A673 (cell line): ENCODE results near the gene RPUSD2. TPM values are rescaled to one million over a fixed set of nuclear protein-coding genes. Genes with fewer than 3 reads are reported as not detected.

Source experiments
- BruUV-seq: library from RNA; stranded (reverse); fragments of 400-500 nt; replicated peaks from 2 replicates; lab custom pipeline; 2021; lab: Mats Ljungman, UMichigan
- CTCF ChIA-PET: fragments of 300-600 bp; sonication (Branson Sonifier 250); formaldehyde crosslinking; loops from one replicate; lab custom pipeline; 2022; ENCODE audit warnings: antibody characterized with exemption; lab: Charles Lee
- POLR2A ChIA-PET: fragments of 300-600 bp; sonication (Branson Sonifier 250); formaldehyde crosslinking; loops from one replicate; lab custom pipeline; 2022; ENCODE audit warnings: antibody characterized with exemption; ENCODE audit not compliant: low non-redundant PET; lab: Charles Lee
- DNase-seq: peaks from one replicate; pipeline ENCODE4 v3.0.0-alpha.2; 2015; ENCODE audit warnings: low spot score
- H3K27ac ChIP-seq: fragments of 200-600 bp; sonication (generic); 2 replicates; pipeline ENCODE4 v1.5.1; 2016; ENCODE audit warnings: mixed run types, low read depth, mild to moderate bottlenecking, mixed read lengths, antibody characterized with exemption, low read length; ENCODE audit not compliant: poor library complexity, severe bottlenecking
- H3K27me3 ChIP-seq: fragments of 200-600 bp; sonication (generic); replicated peaks from 2 replicates; pipeline ENCODE4 v1.6.1; 2017; ENCODE audit warnings: mixed run types, low read depth, mild to moderate bottlenecking, mixed read lengths, antibody characterized with exemption, low read length; ENCODE audit not compliant: insufficient read depth, poor library complexity
- H3K36me3 ChIP-seq: fragments of 200-600 bp; sonication (generic); 2 replicates; pipeline ENCODE4 v1.6.1; 2016; ENCODE audit warnings: mixed run types, mild to moderate bottlenecking, mixed read lengths, antibody characterized with exemption, low read length; ENCODE audit not compliant: insufficient read depth, poor library complexity, severe bottlenecking
- H3K4me1 ChIP-seq: fragments of 200-600 bp; sonication (generic); 2 replicates; pipeline ENCODE4 v1.6.1; 2017; ENCODE audit warnings: mixed run types, mild to moderate bottlenecking, mixed read lengths, antibody characterized with exemption, low read length; ENCODE audit not compliant: insufficient read depth, poor library complexity, severe bottlenecking
- H3K4me3 ChIP-seq: fragments of 200-600 bp; sonication (generic); 2 replicates; pipeline ENCODE4 v1.5.1; 2016; ENCODE audit warnings: low read depth, mixed run types, mild to moderate bottlenecking, mixed read lengths, low read length; ENCODE audit not compliant: poor library complexity, severe bottlenecking
- H3K9me3 ChIP-seq: fragments of 200-600 bp; sonication (generic); 2 replicates; pipeline ENCODE4 v1.6.1; 2016; ENCODE audit warnings: mixed run types, low read depth, mild to moderate bottlenecking, mixed read lengths, antibody characterized with exemption, low read length; ENCODE audit not compliant: poor library complexity, severe bottlenecking
- CTCF ChIP-seq: fragments of 300-800, 200-600 bp; sonication (generic); conservative IDR thresholded peaks from 2 replicates; pipeline ENCODE4 v1.5.1; 2017; ENCODE audit warnings: low read depth, mild to moderate bottlenecking, antibody characterized with exemption, low read length, moderate library complexity, mixed read lengths
- EZH2 ChIP-seq: fragments of 200-600 bp; sonication (generic); IDR thresholded peaks from 2 replicates; pipeline ENCODE4 v1.6.1; 2017; ENCODE audit warnings: borderline replicate concordance, low read depth, mild to moderate bottlenecking, mixed read lengths, antibody characterized with exemption, low read length; ENCODE audit not compliant: poor library complexity, severe bottlenecking
- intact Hi-C: fragments of 100-400 bp; cut with micrococcal nuclease; formaldehyde crosslinking; loops from one replicate; pipeline ENCODE4 v1.10.0; 2022; ENCODE audit not compliant: unreplicated experiment
- total RNA-seq: library from RNA; stranded (reverse); gene quantifications from 2 replicates; pipeline ENCODE4 v1.2.3, GENCODE V29; 2021

Gene RPUSD2
- total RNA-seq, 1 experiment from 2014 or later, result 18.1 TPM

DNA sequence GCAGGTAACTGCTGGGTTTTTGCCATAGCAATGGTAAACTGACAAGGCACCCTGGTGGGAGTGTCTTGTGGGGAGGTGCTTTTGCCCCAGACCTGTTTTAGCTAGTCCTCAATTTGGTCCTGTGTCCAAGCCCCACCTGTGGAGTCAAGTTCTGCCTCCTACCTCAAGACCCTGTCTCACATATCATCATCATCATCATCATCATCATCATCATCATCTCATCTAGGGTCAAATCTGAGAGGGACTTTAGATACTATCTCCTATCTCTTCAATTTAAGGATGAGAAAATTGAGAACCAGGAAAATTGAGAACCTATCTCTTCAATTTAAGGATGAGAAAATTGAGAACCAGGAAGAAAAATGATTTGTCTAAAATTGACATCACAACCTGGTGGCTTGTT, 34.8 kb downstream of the RPUSD2 start:
- Histone ChIP-seq H3K27ac (no peak overlapping the region), H3K27me3 (no peaks in the 10 kb centered on the region), H3K4me1 (peaks cover 3% of the 10 kb centered on the region), H3K36me3 (peaks cover 16% of the 10 kb centered on the region), H3K9me3 (no peaks in the 10 kb centered on the region), H3K4me3 (no peak overlapping the region)
- TF ChIP-seq CTCF (no peak), EZH2 (no peak)
- BruUV-seq, result no TSS peak
- intact Hi-C loops, result no loop called here
- CTCF ChIA-PET, result interaction anchor here (0.8 kb wide), 1 partner anchor 14 kb away, joined by 5 read pairs; no protein-coding TSS in a partner anchor
- POLR2A ChIA-PET, result no interaction called here
- DNase-seq, result no peak

DNA sequence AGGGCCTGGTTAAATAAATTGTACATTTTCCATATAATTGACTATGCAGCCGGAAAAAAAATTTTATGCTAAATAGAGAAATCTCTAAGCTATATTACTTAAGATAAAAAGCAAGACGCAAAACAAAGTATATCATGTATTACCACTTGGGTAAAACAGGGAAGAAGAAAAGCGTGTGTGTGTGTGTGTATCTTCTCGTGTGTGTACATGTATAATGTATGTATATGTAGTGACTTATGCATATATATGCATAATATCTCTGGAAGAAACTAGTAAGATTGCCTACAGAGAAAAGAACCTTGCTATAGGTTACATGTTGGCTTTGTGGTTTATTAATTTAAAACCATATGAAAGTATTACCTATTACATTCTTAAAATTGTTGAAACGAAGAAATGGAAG, 44.0 kb downstream of the RPUSD2 start:
- Histone ChIP-seq H3K9me3 (no peaks in the 10 kb centered on the region), H3K27me3 (no peaks in the 10 kb centered on the region), H3K27ac (no peak overlapping the region), H3K4me1 (no peaks in the 10 kb centered on the region), H3K4me3 (no peak overlapping the region), H3K36me3 (peaks cover 24% of the 10 kb centered on the region)
- POLR2A ChIA-PET, result no interaction called here
- DNase-seq, result no peak
- CTCF ChIA-PET, result no interaction called here
- TF ChIP-seq EZH2 (no peak), CTCF (no peak)
- intact Hi-C loops, result no loop called here
- no TSS peak for BruUV-seq

GRCh38 chr15:40618023-40618422, 48.9 kb downstream of the RPUSD2 start:
- TF ChIP-seq EZH2, result no peak
- TF ChIP-seq CTCF, result no peak
- H3K4me3 ChIP-seq, result no peak overlapping the region
- H3K9me3 ChIP-seq, result no peaks in the 10 kb centered on the region
- no peak overlapping the region for H3K27ac ChIP-seq
- ChIA-PET POLR2A (no interaction called here), CTCF (no interaction called here)
- no peaks in the 10 kb centered on the region for H3K27me3 ChIP-seq
- no TSS peak for BruUV-seq
- intact Hi-C loops, result no loop called here
- peaks cover 24% of the 10 kb centered on the region for H3K36me3 ChIP-seq
- peak; percentile 24 for DNase-seq
- H3K4me1 ChIP-seq, result no peaks in the 10 kb centered on the region
